Activated naive CD8-positive, alpha-beta T cell treated with anti-CD3 and anti-CD28 coated beads for 36 hours (primary cell): ENCODE results near the gene SLC30A5. TPM values are rescaled to one million over a fixed set of nuclear protein-coding genes. Genes with fewer than 3 reads are reported as not detected.
"Not testable (repeated sequence)": the region's sequence is repeated elsewhere in the genome, so short reads cannot be mapped to it uniquely, and the experiment has no call there.

Experiments
- DNase-seq: peaks from one replicate; pipeline ENCODE4 v3.0.0; 2021
- H3K27ac Mint-ChIP-seq: one replicate; pipeline ENCODE4 v1.8.0; 2022; ENCODE audit warnings: mild to moderate bottlenecking, moderate library complexity, mixed read lengths
- H3K27me3 Mint-ChIP-seq: one replicate; pipeline ENCODE4 v1.8.0; 2022; ENCODE audit warnings: mild to moderate bottlenecking, mixed read lengths
- H3K36me3 Mint-ChIP-seq: one replicate; pipeline ENCODE4 v1.8.0; 2021; ENCODE audit warnings: mild to moderate bottlenecking, mixed read lengths
- H3K4me1 Mint-ChIP-seq: one replicate; pipeline ENCODE4 v1.8.0; 2021; ENCODE audit warnings: mixed read lengths
- H3K4me3 Mint-ChIP-seq: one replicate; pipeline ENCODE4 v1.8.0; 2022; ENCODE audit warnings: mild to moderate bottlenecking, moderate library complexity, mixed read lengths
- H3K9me3 Mint-ChIP-seq: one replicate; pipeline ENCODE4 v1.8.0; 2022; ENCODE audit warnings: mixed read lengths
- total RNA-seq, 2 experiments: library from RNA; stranded (reverse); gene quantifications; one replicate each; pipeline ENCODE4 v1.2.3, GENCODE V29; 2021

Gene SLC30A5
- total RNA-seq, 2 experiments from 2014 or later = 50.3 to 58.2 TPM

- Mint-ChIP-seq H3K4me3 (no peak overlapping the region), H3K27me3 (no peaks in the 10 kb centered on the region), H3K9me3 (no peaks in the 10 kb centered on the region), H3K36me3 (no peaks in the 10 kb centered on the region), H3K27ac (no peak overlapping the region), H3K4me1 (peaks cover 14% of the 10 kb centered on the region)
- no peak for DNase-seq
Observed at GRCh38 chr5:69086206-69086605, 7.6 kb upstream of the SLC30A5 start.

DNA sequence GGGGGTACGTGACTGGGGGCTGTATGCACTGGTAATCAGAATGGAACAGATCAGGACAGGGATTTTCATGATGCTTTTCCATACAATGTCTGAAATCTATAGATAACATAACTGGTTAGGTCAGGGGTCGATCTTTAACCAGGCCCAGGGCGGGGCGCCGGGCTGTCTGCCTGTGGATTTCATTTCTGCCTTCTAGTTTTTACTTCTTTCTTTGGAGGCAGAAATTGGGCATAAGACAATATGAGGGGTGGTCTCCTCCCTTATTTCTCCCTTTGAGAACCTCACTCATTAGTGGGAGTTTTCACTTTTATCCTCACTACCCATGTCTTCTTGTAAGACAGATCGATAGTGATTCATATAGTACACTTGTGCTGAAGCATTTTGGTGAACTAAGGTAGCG is 5.8 kb upstream of the SLC30A5 start:
- H3K27me3 Mint-ChIP-seq, H3K9me3 Mint-ChIP-seq, H3K4me3 Mint-ChIP-seq, DNase-seq, H3K36me3 Mint-ChIP-seq, H3K27ac Mint-ChIP-seq: not testable (repeated sequence)
- peaks cover 15% of the 10 kb centered on the region for H3K4me1 Mint-ChIP-seq

GRCh38 chr5:69090158-69090557 is 3.7 kb upstream of the SLC30A5 start:
- Mint-ChIP-seq H3K27me3 (no peaks in the 10 kb centered on the region), H3K4me1 (peaks cover 4% of the 10 kb centered on the region), H3K27ac (no peak overlapping the region), H3K36me3 (peaks cover under 1% of the 10 kb centered on the region), H3K4me3 (no peak overlapping the region), H3K9me3 (no peaks in the 10 kb centered on the region)
- no peak for DNase-seq

DNA sequence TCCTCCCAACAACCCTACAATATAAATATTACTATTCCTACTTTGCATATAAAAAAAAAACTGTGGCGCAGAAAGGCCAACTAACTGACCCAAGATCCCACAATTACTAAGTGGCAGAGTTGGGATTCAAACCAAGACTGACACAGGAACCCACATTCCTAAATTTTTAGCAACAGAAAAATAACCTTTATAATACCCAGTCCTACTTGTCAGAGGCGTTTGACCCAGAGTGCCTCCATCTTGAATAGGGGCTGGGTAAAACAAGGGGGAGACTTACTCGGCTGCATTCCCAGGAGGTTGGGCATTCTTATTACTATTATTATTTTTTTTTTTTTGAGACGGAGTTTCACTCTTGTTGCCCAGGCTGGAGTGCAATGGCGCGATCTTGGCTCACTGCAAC is 2.0 kb upstream of the SLC30A5 start:
- Mint-ChIP-seq H3K4me3 (no peak overlapping the region), H3K27me3 (no peaks in the 10 kb centered on the region), H3K9me3 (no peaks in the 10 kb centered on the region), H3K4me1 (peaks cover 15% of the 10 kb centered on the region), H3K27ac (no peak overlapping the region), H3K36me3 (peaks cover 9% of the 10 kb centered on the region)
- DNase-seq = no peak

DNA sequence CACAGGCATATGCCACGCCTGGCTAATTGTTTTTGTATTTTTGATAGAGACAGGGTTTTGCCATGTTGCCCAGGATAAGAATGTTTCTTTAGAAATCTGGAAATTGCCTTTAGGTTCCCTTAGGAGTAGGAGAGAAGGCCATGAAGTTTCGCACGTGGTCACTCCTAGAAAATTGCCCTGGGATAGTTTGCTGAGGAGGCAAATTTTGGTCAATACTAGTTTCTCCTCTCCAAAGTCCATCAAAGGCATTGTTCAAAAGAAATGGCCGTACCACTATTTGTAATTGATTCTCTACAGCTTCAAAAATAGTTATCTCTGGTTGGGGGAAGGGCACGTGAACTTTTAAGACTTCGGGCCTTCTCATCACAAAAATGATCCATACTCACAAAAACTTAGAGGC is 845 bp upstream of the SLC30A5 start:
- Mint-ChIP-seq H3K27ac (peak overlapping the region; percentile 87), H3K36me3 (peaks cover 12% of the 10 kb centered on the region), H3K4me3 (no peak overlapping the region), H3K4me1 (peaks cover 19% of the 10 kb centered on the region), H3K9me3 (no peaks in the 10 kb centered on the region), H3K27me3 (no peaks in the 10 kb centered on the region)
- DNase-seq = no peak

GRCh38 chr5:69099302-69099701 is 5.5 kb downstream of the SLC30A5 start:
- H3K27me3 Mint-ChIP-seq = no peaks in the 10 kb centered on the region
- H3K27ac Mint-ChIP-seq = no peak overlapping the region
- H3K4me1 Mint-ChIP-seq = peaks cover 25% of the 10 kb centered on the region
- no peak for DNase-seq
- no peaks in the 10 kb centered on the region for H3K9me3 Mint-ChIP-seq
- no peak overlapping the region for H3K4me3 Mint-ChIP-seq
- H3K36me3 Mint-ChIP-seq = peaks cover 14% of the 10 kb centered on the region

DNA sequence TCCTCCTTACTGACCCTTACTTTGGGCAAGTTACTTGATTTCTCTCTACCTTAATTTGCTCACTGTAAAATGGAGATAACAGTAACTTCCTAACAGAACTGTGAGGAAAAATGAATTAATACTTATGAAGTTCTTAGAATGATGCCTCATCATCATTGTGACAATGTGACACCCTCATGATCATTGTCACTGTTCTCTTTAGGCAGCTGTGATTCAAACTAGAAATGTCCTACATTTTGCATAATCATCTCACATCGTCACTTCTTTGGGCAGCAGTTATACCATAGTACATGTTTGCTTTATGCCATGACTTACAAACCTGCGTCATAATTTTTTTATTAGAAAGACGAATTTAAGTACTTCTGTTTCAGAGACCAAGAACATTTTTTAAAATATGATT is 9.7 kb downstream of the SLC30A5 start:
- Mint-ChIP-seq H3K9me3 (no peaks in the 10 kb centered on the region), H3K4me1 (peaks cover 11% of the 10 kb centered on the region)

GRCh38 chr5:69105996-69106906 is 12.4 kb downstream of the SLC30A5 start:
- Mint-ChIP-seq H3K27me3 (no peaks in the 10 kb centered on the region), H3K9me3 (no peaks in the 10 kb centered on the region), H3K4me3 (no peak overlapping the region), H3K36me3 (peaks cover 18% of the 10 kb centered on the region), H3K4me1 (peaks cover 2% of the 10 kb centered on the region), H3K27ac (no peak overlapping the region)
- DNase-seq = no peak

More for the DNA sequence above, 9.7 kb downstream of the SLC30A5 start:
- Mint-ChIP-seq H3K4me3 (no peak overlapping the region), H3K27me3 (no peaks in the 10 kb centered on the region), H3K27ac (no peak overlapping the region), H3K36me3 (peaks cover 4% of the 10 kb centered on the region)
- DNase-seq = no peak

DNA sequence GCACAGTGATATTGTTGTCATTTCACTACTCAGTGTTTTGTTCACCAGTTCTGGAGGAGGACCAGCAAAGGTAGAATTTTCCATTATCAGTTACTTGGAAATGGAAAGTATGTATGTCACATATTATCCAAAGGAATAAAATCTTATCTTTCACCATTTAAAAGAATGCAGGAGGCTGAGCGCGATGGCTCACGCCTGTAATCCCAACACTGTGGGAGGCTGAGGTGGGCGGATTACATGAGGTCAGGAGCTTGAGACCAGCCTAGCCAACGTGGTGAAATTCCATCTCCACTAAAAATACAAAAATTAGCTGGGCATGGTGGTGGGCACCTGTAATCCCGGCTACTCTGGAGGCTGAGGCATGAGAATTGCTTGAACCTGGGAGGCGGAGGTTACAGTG is 14.6 kb downstream of the SLC30A5 start:
- peaks cover 17% of the 10 kb centered on the region for H3K36me3 Mint-ChIP-seq
- not testable (repeated sequence) for DNase-seq, H3K9me3 Mint-ChIP-seq, H3K27ac Mint-ChIP-seq, H3K4me3 Mint-ChIP-seq, H3K27me3 Mint-ChIP-seq, H3K4me1 Mint-ChIP-seq

GRCh38 chr5:69113851-69114250 is 20.0 kb downstream of the SLC30A5 start:
- Mint-ChIP-seq H3K4me1 (peaks cover 2% of the 10 kb centered on the region), H3K9me3 (no peaks in the 10 kb centered on the region), H3K27ac (no peak overlapping the region), H3K4me3 (no peak overlapping the region), H3K36me3 (peaks cover 16% of the 10 kb centered on the region), H3K27me3 (no peaks in the 10 kb centered on the region)
- no peak for DNase-seq

DNA sequence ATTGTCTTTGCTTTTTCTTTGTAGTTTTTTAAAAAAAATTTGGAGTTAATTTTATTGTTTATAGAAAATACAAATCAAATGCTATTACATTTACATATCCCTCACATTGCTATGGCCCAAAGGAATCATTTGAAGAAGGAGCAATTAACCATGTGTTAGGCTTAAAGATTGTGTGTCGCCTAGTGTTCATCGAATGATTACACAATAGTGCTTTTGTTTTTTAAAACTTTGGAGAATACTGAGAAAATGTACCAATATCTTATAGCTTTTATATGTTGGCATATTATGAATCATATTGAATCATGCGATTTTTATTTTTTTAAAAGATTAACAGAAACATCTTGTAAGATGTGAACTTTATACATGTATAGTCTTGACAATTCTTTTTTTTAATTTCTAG is 21.7 kb downstream of the SLC30A5 start:
- Mint-ChIP-seq H3K27me3 (no peaks in the 10 kb centered on the region), H3K4me1 (no peaks in the 10 kb centered on the region), H3K9me3 (no peaks in the 10 kb centered on the region), H3K27ac (no peak overlapping the region), H3K36me3 (peaks cover 6% of the 10 kb centered on the region), H3K4me3 (no peak overlapping the region)
- no peak for DNase-seq

DNA sequence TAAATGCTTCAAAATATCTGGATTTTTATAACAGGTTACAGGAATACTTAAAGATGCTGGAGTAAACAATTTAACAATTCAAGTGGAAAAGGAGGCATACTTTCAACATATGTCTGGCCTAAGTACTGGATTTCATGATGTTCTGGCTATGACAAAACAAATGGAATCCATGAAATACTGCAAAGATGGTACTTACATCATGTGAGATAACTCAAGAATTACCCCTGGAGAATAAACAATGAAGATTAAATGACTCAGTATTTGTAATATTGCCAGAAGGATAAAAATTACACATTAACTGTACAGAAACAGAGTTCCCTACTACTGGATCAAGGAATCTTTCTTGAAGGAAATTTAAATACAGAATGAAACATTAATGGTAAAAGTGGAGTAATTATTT is 35.6 kb downstream of the SLC30A5 start:
- Mint-ChIP-seq H3K36me3 (peaks cover 23% of the 10 kb centered on the region), H3K27me3 (no peaks in the 10 kb centered on the region), H3K4me3 (no peak overlapping the region), H3K4me1 (no peaks in the 10 kb centered on the region), H3K27ac (no peak overlapping the region), H3K9me3 (no peaks in the 10 kb centered on the region)
- DNase-seq = no peak

DNA sequence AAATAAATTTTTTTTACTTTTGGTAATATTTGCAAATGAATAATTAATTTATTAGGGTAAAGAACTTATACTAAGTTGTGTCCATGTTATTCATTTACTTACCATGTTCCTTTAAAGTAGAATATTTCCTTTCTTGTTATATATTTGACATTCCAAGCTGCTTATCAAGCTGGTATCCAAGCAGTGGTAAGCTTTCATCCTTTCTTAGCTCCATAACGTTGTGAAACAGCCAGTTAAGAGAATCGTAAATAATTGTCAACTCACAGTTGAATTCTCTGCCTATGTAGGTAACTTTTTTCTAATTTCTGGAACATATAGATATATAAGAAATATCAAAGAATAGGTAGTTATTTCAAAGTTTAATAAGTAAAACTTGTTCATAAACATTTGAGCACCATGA is 36.4 kb downstream of the SLC30A5 start:
- no peak for DNase-seq
- H3K36me3 Mint-ChIP-seq = peaks cover 21% of the 10 kb centered on the region
- no peaks in the 10 kb centered on the region for H3K27me3 Mint-ChIP-seq
- no peaks in the 10 kb centered on the region for H3K9me3 Mint-ChIP-seq
- H3K4me3 Mint-ChIP-seq = no peak overlapping the region
- H3K27ac Mint-ChIP-seq = no peak overlapping the region
- no peaks in the 10 kb centered on the region for H3K4me1 Mint-ChIP-seq

DNA sequence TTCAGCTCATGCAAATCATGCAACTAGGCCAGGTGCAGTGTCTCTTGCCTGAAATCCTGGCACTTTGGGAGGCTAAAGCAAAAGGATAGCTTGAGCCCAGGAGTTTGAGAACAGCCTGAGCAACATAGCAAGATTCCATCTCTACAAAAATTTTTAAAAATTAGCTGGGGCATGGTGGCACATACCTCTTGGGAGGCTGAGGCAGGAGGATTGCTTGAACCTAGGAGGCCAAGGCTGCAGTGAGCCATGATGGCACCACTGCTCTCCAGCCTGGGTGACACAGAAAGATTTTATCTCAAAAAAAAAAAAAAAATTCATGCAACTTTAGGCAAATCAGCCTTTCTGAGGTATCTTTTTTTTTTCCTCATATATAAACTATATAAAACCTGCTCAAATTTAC is 37.5 kb downstream of the SLC30A5 start:
- Mint-ChIP-seq H3K27me3 (no peaks in the 10 kb centered on the region), H3K36me3 (peaks cover 21% of the 10 kb centered on the region), H3K4me3 (no peak overlapping the region), H3K9me3 (no peaks in the 10 kb centered on the region), H3K4me1 (no peaks in the 10 kb centered on the region), H3K27ac (no peak overlapping the region)
- no peak for DNase-seq

DNA sequence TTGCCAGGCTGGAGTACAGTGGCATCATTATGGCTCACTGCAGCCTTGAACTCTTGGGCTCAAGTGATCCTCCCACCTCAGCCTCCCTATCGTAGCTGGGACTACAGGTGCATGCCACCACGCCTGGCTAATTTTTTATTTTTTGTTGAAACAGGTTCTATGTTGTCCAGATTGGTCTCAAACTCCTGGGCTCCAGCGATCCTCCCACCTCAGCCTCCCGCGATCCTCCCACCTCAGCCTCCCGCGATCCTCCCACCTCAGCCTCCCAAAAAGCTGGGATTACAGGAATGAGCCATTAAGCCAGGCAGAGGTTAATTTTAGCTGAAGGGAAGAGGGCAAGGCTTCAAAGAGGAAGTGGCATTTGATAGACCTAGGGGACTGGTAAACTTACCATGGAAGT is 40.3 kb downstream of the SLC30A5 start:
- peaks cover 11% of the 10 kb centered on the region for H3K36me3 Mint-ChIP-seq
- no peaks in the 10 kb centered on the region for H3K9me3 Mint-ChIP-seq
- no peaks in the 10 kb centered on the region for H3K27me3 Mint-ChIP-seq
- H3K27ac Mint-ChIP-seq = no peak overlapping the region
- H3K4me1 Mint-ChIP-seq = no peaks in the 10 kb centered on the region
- H3K4me3 Mint-ChIP-seq = no peak overlapping the region
- no peak for DNase-seq

DNA sequence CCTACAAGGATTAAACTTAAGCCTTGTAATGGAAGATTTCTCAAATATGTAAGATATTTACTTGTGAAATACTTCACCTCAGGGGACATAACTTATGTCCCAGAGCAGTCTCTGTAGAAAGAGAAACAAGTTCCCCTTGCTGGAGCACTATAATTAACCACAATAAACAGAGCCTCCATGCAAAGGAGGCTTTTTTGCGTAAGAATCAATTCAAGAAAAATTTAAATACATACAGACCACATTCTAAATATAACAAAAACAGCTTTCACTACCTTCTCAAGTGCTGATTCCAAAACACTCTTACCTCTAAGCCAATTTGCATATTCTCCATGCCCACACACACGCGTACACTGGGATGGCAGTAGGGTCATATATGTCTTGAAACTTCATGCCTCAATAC is 42.5 kb downstream of the SLC30A5 start:
- H3K27me3 Mint-ChIP-seq = no peaks in the 10 kb centered on the region
- H3K36me3 Mint-ChIP-seq = peaks cover 8% of the 10 kb centered on the region
- no peak for DNase-seq
- H3K27ac Mint-ChIP-seq = no peak overlapping the region
- H3K9me3 Mint-ChIP-seq = peaks cover 7% of the 10 kb centered on the region
- no peak overlapping the region for H3K4me3 Mint-ChIP-seq
- H3K4me1 Mint-ChIP-seq = no peaks in the 10 kb centered on the region
